ENCODE measurements around the gene REPS1.
"Not testable (repeated sequence)": the region's sequence is repeated elsewhere in the genome, so short reads cannot be mapped to it uniquely, and the experiment has no call there.

The REPS1 gene

DNA sequence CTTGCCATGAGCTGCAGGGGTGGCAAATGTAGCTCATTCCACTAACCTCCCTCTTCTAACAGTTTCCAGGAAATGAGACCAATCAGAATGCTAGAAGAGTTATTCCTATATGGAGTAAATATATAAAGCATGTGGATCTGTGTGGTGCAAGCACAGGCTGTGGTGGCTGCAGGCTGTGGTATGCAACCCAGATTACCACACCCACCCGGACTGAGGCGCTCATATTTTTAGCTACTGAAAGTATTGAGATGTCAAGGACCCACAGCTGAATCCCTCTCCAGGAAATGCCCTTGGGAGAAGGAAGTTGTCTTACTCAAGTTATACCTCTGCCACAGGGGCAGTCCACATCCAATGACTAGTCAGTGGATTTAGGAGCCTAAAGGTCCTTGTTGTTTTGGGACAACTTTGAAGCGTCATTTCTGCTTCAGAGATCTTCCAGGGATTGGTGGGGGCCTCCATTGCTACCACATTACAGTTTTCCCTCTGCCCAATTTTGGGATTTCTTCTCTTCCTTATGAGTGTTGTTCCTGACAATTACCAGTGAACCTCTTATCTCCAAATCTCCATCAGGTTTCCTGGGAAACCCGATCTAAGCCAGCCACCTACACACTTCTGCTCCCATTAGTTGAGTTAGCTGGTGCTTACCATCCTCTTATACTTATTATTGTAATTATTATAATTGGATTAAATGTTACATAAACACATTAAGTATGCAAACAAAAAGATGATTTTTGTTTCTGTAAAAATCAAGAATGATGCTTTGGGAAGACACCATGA lies 12.1 kb upstream of the REPS1 start:
- DNase-seq = no peak

DNA sequence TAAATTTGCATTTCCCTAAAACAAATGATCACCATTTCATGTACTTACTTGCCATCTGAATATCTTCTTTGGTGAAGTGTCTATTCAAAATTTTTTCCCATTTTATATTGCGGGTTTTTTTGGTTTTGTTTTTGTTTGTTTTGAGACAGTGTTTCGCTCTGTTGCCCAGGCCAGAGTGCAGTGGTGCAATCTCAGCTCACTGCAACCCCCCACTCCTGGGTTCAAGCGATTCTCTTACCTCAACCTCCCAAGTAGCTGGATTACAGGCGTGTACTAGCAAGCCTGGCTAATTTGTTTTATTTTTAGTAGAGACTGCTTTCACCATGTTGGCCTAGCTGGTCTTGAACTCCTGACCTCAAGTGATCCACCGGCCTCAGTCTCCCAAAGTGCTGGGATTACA lies 9.1 kb upstream of the REPS1 start:
- no peak for DNase-seq

DNA sequence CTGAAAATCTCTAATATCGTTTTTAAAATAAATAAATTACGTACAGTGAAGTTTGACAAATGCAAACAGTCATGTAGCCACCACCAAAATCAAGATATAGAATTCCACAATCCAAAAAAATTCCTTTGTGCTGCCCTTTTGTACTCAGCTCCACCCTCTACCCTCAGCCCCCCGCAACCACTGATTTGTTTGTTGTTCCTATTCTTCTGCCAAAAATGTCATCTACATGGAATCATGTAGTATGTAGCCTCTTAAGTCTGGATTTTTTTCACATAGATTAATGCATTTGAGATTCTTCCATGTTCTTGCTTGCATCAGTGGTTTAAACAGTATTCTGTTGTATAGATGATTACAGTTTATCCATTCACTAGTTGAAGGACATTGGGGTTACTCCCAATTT lies 8.5 kb upstream of the REPS1 start:
- DNase-seq = peak in 1 of 2 experiments; percentile 2

DNA sequence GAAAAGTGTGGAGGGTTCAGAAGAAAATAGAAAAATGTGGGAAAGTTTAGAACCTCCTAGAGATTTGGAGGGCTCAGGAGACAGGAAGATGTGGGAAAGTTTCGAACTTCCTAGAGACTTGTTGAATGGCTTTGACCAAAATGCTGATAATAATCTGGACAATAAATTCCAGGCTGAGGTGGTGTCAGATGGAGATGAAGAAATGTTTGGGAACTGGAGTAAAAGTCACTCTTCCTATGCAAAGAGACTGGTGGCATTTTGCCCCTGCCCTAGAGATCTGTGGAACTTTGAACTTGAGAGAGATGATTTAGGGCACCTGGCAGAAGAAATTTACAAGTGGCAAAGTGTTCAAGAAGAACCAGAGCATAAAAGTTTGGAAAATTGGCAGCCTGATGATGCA lies 5.4 kb upstream of the REPS1 start:
- DNase-seq = not testable (repeated sequence)

DNA sequence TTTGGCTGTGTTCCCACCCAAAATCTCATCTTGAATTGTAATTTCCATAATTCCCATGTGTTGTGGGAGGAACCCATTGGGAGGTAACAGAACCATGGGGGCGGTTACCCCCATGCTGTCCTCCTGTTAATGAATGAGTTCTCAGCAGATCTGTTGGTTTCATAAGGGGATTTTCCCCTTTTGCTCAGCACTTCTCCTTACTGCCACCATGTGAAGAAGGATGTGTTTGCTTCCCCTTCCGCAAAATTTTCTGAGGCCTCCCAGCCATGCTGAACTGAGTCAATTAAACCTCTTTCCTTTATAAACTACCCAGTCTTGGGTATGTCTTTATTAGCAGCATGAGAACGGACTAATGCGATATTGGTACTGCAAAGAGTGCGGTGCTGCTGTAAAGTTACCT lies 4.9 kb upstream of the REPS1 start:
- DNase-seq = not testable (repeated sequence)

DNA sequence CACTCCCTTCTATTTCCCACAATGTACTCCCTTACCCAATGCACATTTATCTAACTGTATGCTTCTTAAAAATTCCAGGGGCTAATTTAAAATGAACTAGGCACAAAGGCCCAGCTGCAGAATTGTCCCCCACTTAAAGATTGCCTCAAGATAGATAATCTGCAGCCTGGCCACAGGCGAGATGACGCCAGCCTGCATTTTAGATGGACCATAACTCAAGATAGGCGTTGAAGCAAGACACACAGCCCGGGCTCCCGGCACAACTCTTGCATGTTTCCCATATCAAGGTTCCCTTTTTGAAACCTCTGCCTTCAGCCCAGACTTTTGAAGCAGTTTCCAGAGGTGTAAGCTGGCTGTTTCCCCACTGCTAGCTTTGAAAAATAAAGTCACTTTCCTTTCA lies 3.2 kb upstream of the REPS1 start:
- no peak for DNase-seq

DNA sequence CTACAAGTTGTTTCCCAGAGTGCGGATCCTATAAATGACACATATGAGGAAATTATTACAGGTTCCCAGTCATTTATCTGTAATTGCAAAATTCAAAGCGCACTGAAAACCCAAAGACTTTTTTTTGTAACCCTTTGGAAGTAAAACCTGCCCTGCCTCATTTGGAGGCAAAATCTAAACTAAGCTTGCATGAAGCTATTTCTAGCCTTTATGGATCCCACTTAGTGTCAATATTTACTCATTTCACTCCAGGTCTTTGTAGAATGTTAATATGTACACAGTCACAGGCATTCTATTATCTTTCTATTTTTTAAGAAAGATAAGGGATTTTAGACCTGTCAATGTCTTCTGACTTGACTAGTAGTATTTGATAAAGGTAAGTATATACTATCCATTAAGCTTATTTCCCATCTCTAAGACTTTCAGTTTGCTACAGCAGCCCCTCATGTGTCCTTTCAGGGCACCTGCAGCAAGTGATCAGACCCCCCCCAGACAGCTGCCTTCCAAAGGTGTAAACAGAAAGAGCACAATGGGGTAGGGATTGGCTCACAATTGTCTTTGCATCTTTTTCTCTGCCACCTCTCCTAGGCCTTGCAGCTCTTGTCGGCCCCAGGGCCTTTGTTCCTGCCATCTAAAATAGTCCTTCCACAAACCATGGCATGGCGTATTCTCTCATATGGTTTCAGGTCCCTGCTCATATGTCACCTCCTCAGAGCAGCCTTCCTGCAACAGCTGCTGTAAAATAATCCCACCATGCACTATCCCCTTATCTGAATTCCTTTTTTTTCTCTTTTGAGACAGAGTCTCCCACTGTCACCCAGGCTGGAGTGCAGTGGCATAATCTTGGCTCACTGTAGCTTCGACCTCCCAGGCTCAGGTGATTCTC lies 1.3 kb upstream of the REPS1 start:
- DNase-seq = peak; percentile 28 to 43

DNA sequence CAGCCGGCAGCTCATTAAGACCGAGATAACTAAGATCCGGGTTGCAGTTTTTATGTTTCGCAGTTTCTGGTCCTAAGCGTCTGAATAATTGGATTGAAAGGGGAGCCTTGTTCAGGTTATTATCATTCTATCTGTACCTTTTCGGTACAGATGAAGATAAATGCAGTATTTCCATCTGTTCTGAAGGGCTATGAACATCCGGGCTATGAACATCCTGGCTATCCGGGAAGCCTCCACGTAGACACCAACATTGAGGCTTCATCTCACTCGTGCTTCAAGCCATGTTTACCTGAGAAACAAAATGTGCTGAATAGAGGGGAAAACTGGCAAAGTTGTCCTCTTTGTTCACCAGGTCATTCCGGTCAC lies 399 bp upstream of the REPS1 start:
- DNase-seq = peak; percentile 19 to 71

DNA sequence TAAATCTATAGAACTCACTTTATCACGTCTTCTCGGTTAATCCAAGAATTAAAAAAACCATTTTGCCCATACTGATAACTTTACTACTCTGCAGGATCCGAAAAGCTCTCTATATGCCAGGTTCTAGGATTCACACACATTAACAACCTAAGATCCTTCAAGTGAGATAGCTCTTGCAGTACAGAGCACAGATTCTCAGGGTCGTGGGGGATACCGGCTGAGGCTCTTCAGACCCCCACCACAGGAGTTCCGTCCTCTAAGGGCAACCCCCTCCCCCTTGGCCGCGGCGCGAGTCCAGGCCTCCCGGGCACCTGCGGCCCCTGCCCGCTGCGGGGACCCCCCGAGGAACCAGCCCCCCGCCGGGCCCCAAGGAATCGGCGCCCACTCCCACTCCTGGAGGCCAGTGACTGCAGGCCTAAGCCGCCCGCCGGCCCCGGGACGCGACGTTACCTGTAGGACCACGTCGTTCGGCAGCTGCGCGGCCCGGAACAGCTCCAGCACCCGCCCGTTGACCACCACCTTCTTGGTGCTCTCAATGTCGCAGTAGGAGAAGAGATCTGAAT lies 892 bp downstream of the REPS1 start:
- DNase-seq = no peak

DNA sequence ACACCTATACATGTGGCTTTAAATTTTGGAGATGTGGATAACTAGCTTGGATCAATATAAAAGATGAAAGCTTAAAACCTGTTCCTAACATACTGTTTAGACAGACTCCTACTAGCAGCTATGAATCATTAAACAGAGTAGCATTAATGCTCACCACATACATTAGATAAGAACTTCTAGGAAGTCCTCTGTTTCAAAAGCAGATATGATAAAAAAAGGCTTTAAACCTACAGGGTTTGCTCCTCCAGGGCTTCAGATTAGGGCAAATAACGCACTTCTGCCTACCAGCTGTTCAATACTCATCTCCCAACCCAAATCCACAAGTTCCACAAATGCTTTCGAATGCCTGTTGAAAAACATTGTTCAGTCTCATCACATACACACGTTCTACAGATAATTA lies 1.5 kb downstream of the REPS1 start:
- DNase-seq = no peak

DNA sequence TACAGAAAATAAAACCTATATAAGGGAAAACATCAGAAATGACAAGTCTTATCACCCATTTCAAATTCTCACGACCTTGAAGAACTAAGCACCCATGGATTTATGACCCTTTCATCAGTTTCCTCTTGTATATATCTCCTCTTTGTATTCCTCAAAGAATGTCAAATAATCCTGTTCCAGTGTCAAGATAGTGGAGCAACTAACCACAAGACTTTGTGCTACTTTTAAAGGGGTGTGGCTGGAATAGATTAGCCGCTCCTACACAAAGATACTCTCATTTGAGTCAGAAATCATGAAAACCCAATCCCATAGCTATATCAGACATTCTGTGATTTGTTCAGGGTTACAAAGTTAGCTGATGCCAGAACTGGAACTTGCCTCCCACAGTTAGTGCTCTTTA lies 6.6 kb downstream of the REPS1 start:
- no peak for DNase-seq

DNA sequence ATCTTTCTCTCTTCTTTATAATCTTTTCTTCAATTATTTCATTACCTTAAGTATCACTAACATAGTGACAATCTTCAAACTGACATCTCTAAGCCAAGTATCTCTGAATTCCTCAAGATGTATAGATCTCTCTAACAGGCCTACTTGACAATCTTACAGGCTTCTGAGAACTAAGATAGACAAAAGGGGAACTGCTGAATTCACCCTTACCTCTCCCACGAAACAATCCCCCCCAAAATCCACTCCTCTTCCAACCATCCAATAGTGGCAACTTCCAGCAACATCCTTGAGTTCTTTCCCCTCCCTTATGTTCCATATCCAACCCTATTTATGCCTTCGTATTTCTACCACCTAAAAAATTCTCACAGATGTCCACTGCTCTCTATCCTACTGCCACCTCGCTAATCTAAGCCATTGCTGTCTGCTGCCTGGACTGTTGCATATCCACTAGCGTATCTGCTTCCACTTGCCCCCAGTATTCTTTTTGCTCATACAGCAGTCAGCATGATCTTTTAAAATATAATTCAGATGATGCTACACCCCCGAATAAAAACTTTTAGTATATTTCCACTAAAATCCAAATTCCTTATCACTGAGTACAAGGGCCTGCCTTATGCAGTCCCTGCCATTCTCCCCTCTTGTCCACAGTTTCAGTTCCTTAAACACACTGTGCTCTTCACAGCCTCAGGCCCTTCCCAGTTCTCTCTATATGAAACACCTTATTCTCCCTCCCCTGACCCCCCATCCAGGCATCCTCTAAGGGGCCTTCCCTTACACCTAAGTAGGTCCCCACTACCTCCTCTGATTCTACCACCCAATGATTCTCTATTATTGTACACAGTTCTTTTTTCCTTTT lies 8.0 kb downstream of the REPS1 start:
- DNase-seq = no peak

DNA sequence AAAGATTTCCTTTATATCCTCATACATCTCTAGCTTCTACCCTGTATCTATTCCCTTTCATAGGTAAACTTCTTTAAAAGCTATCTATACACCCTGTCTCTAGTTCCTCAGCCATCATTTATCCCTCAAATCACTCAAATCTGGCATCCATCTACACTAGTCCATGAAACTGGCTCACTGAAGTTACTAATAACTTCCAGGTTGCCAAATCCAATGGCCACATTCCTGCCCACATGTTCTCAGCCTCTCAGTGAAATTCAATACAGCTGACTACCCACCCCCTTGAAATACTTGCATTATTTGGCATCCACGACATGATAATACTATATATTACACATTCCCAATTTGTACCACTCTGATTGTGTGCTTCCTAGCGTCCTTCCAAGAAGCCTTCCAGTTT lies 8.7 kb downstream of the REPS1 start:
- no peak for DNase-seq

DNA sequence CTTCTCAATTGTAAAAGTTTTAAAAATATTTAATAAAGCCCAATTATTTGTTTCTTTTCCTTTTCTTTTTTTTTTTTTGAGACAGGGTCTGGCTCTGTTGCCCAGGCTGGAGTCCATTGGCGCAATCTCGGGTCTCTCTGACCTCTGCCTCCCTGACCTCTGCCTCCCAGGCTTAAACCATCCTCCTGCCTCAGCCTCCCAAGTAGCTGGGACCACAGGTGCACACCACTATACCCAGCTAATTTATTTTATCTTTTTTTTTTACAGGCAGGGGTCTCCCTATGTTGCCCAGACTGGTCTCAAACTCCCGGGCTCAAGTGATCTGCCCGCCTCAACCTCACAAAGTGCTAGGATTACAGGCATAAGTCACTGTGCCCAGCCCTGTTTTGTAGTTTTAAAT lies 9.8 kb downstream of the REPS1 start:
- DNase-seq = no peak

DNA sequence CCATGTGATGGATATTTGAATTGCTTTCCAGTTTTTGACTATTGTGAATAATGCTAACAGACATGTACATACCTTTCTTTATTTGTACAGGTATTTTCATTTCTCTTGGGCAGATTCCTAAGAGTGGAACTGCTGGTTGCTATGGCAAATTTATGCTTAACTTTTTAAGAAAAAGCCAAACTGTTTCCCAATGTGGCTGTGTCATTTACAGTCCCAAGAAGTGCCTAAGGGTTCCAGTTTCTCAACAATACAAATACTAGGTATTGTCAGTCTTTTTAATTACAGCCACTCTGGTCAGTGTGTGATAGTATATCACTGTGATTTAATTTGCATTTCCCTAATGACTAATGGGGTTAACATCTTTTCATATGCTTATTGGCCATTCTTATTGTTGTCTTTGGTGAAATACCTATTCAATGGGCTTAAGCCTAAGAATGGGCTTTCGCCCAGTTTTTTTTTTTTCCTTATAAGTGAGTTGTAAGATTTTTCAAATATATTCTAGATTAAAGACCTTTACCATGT lies 10.3 kb downstream of the REPS1 start:
- DNase-seq = no peak

DNA sequence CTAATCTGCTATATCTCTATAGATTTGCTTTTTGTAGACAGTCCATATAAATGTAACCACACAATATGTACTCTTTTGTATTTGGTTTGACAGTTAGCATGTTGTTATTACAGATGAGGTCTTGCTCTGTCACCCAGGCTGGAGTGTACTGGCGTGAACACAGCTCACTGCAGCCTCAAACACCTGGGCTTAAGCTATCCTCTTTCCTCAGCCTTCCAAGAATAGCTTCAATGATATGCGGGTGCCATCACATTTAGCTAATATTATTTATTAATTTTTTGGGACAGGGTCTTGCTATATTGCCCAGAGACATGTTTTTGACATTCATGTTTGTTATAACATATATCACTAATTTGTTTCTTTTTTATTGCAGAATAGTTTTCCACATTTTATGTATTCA lies 10.8 kb downstream of the REPS1 start:
- no peak for DNase-seq

DNA sequence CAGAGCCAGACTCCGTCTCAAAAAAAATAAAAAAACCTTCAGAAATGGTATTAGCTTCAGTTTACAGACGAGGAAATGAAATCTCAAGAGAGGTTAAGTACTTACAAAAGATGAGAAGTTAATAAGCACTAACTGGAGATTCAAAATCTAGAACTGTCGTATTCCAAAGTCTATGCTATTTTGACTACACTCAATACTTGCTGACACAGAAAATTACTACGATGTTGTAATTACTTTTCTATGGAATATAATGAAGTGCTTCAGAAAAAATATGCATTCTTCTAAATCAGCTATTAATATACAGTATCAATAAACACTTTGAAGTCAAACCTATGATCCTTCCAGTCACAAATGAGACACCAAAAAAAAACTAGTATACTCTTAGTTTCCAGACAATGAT lies 12.2 kb downstream of the REPS1 start:
- no peak for DNase-seq

DNA sequence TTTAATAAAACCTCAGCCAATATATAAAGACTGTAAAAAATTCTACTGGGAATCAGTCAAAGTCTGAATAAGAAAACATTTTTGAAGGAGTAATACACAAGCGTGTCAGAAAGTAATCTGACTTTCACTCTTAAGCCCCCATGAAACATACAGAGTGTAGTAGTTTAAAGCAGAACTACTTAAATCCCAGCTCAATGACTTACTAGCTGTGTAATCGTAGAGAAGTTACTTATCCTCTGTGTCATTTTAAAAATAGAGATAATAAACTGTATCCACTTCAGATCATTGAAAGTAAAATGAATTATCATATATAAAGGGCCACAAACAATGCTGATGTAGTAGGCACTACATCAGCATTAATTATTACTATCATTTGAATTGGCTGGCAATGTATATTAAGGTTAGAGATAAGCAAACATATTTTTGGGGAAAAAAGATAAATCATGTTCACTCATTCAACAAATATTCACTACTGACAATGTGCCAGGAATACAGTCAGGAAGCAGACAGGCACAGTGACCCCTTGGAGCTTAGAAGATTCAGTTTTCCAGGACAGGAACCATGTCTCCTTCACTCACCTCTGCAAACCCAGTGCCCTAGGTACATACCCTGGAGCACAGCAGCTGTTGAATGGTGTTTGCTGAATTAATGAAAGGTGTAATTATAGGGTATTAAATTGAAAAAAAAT lies 14.4 kb downstream of the REPS1 start:
- peak in 1 of 2 experiments; percentile 50 for DNase-seq

DNA sequence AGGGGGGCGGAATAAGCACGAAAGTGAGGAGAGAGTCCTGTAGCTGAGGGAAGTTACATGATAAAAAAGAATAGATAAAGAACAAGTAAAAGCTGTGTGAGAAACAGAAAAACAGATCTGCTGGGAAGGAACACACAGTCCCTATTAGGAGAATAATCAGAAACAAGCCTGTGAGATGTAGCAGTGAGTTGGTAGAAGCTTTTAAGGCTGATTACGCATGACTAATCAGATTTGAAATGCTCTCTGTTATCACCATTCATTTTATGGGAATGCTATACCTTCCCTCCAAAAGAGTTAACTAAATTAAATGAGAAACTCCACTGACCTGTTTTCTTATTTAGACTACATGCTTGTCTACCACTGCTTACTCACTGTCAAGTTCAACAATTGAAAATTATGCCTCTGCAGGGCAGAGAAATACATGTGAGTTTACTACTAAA lies 15.8 kb downstream of the REPS1 start:
- DNase-seq = no peak

DNA sequence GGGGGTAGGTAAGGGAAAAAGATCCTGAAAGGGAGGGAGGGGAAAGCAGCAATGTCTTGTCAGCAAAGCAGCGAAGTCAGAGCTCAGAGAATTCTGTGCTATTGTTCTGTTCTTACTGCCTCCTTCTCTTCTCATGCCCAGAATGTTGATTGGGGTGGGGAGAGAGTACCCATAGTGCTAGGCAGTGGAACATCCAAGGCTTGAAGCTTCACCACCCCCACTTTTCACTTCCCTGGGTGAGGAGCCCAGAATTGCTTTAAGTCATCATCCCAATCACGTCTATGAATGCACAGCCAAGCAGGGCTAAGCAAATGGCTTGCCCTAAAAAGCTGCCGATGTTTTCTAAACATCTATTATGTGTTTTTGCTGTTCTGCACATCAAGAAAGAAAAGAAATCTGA lies 16.5 kb downstream of the REPS1 start:
- no peak for DNase-seq

DNA sequence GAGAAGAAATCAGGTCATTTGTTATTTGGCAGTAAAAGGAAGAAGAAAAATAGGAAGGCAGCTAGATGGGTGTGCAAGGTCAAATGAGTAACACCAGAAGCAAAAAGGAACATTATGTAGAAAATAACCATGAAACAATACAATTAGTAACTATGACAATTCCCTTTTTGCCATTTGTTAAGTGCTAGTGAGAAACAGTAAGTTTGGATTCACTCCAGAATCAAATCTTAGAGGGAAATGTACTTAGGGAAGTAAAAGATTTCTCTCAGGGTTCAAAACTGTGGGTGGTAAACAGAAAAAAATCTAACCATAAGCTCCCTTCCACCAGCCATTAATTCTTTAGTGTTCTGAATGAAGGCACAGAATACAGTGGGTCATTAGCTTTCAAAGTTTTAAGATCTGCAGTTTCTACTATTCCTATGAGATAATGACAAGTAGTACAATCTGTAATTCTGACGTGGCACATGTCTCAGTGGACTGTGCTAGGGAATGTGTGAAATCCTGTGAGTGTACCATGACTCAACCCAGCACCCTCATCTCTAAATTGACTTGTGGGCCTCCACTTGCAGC lies 17.1 kb downstream of the REPS1 start:
- no peak for DNase-seq

DNA sequence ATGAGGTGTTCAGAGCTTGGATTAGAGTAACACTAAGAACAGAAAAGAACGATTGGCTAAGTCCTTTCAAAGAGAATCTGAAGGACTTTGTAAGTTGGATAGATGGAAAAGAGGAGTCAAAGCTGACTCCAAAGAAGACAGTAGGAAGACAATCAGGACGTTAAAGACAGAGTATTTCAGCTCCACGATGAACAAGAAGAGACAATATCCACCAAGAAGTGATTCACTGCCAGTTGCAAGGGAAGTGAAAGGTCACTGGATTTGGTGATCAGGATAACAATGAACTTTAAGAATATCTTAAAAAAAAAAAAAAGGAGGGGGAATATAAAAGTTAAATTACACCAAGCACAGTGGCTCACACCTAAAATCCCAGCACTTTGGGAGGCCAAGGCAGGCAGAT lies 17.9 kb downstream of the REPS1 start:
- no peak for DNase-seq

Data from NCI-H2081 (cell line).